HFFc6 (cell line): ENCODE results near the gene EXOC3L2. TPM values are rescaled to one million over a fixed set of nuclear protein-coding genes. Genes with fewer than 3 reads are reported as not detected.

Source experiments
- DNase-seq: peaks from one replicate; pipeline ENCODE4 v3.0.0-alpha.2; 2018
- H3K27ac Mint-ChIP-seq: 2 replicates; pipeline ENCODE4 v1.8.0; 2020; ENCODE audit warnings: mild to moderate bottlenecking, mixed read lengths
- H3K27me3 Mint-ChIP-seq: 2 replicates; pipeline ENCODE4 v1.8.0; 2021; ENCODE audit warnings: mild to moderate bottlenecking, moderate library complexity, mixed read lengths; ENCODE audit not compliant: insufficient read depth
- H3K36me3 Mint-ChIP-seq: 2 replicates; pipeline ENCODE4 v1.8.0; 2021; ENCODE audit warnings: low read depth, mixed read lengths
- H3K4me1 Mint-ChIP-seq: 2 replicates; pipeline ENCODE4 v1.8.0; 2020; ENCODE audit warnings: low read depth, mixed read lengths
- H3K4me3 Mint-ChIP-seq: 2 replicates; pipeline ENCODE4 v1.8.0; 2020; ENCODE audit warnings: mild to moderate bottlenecking, moderate library complexity, mixed read lengths
- H3K9me3 Mint-ChIP-seq: 2 replicates; pipeline ENCODE4 v1.8.0; 2020; ENCODE audit warnings: mild to moderate bottlenecking, mixed read lengths
- CTCF ChIP-seq: fragments of 200-600 bp; sonication (generic); IDR thresholded peaks from 2 replicates; pipeline ENCODE4 v1.5.0; 2021; ENCODE audit warnings: antibody characterized with exemption, mild to moderate bottlenecking
- total RNA-seq, 6 experiments: library from RNA; stranded (reverse); fragmentation: NEBNext Ultra II Directional; extraction: Animal tissue kit (Norgen Biotek cat#: 25700); gene quantifications; 2 replicates in 1 of 6; 3 replicates in 5 of 6; pipeline ENCODE4 v1.2.3, GENCODE V29; 2021

EXOC3L2 gene
- total RNA-seq, 6 experiments from 2014 or later: 0.10 TPM; not detected in 5

GRCh38 chr19:45255611-45256157 lies 10.5 kb upstream of the EXOC3L2 start:
- Mint-ChIP-seq H3K4me3 (no peak overlapping the region), H3K4me1 (peaks cover 27% of the 10 kb centered on the region), H3K27me3 (no peaks in the 10 kb centered on the region; the same call in none of the 2 replicates), H3K36me3 (no peaks in the 10 kb centered on the region; the same call in 1 of the 2 replicates), H3K27ac (no peak overlapping the region), H3K9me3 (no peaks in the 10 kb centered on the region)
- no peak for TF ChIP-seq CTCF
- DNase-seq: no peak

- Mint-ChIP-seq H3K4me3 (peak overlapping the region; percentile 52; the same call in 1 of the 2 replicates), H3K27ac (peak overlapping the region; percentile 40; the same call in 1 of the 2 replicates), H3K4me1 (peaks cover 35% of the 10 kb centered on the region), H3K36me3 (no peaks in the 10 kb centered on the region), H3K27me3 (no peaks in the 10 kb centered on the region; the same call in none of the 2 replicates), H3K9me3 (no peaks in the 10 kb centered on the region)
- no peak for DNase-seq
- peak; percentile 71 for TF ChIP-seq CTCF
Observed at GRCh38 chr19:45254044-45254531, 8.9 kb upstream of the EXOC3L2 start.

GRCh38 chr19:45253396-45254027 lies 8.3 kb upstream of the EXOC3L2 start:
- no peaks in the 10 kb centered on the region for H3K36me3 Mint-ChIP-seq
- H3K4me3 Mint-ChIP-seq: peak overlapping the region; percentile 92; the same call in 1 of the 2 replicates
- DNase-seq: peak; percentile 16
- TF ChIP-seq CTCF: no peak
- peaks cover 35% of the 10 kb centered on the region for H3K4me1 Mint-ChIP-seq
- H3K27me3 Mint-ChIP-seq: no peaks in the 10 kb centered on the region; the same call in none of the 2 replicates
- H3K9me3 Mint-ChIP-seq: no peaks in the 10 kb centered on the region
- H3K27ac Mint-ChIP-seq: peak overlapping the region; percentile 89; the same call in 1 of the 2 replicates

- peaks cover 35% of the 10 kb centered on the region for H3K4me1 Mint-ChIP-seq
- H3K27ac Mint-ChIP-seq: peak overlapping the region; percentile 89
- no peaks in the 10 kb centered on the region for H3K36me3 Mint-ChIP-seq
- no peaks in the 10 kb centered on the region; the same call in 1 of the 2 replicates for H3K27me3 Mint-ChIP-seq
- DNase-seq: no peak
- no peak for TF ChIP-seq CTCF
- H3K9me3 Mint-ChIP-seq: no peaks in the 10 kb centered on the region
- peak overlapping the region; percentile 92 for H3K4me3 Mint-ChIP-seq
Observed at GRCh38 chr19:45251452-45252354, 6.5 kb upstream of the EXOC3L2 start.

- peak within 1 kb of the TSS; percentile 89 for H3K27ac Mint-ChIP-seq
Observed at GRCh38 chr19:45250832-45251451, 5.7 kb upstream of the EXOC3L2 start, which contains the start of gene MARK4. Gene MARK4, plus strand, starts transcription at chr19:45251271. Its CDS starts 318 bp downstream, at chr19:45251589.

More at GRCh38 chr19:45250832-45251451, 5.7 kb upstream of the EXOC3L2 start, which contains the start of gene MARK4:
- Mint-ChIP-seq H3K9me3 (no peaks in the 10 kb centered on the region), H3K27me3 (no peaks in the 10 kb centered on the region; the same call in 1 of the 2 replicates), H3K36me3 (no peaks in the 10 kb centered on the region), H3K4me3 (peak within 1 kb of the TSS; percentile 92), H3K4me1 (peaks cover 37% of the 10 kb centered on the region)
- no peak for TF ChIP-seq CTCF
- DNase-seq: peak; percentile 8
